Measurements from ENCODE around the gene DUSP5. TPM values are rescaled to one million over a fixed set of nuclear protein-coding genes. Genes with fewer than 3 reads are reported as not detected.

DUSP5 gene
- total and polyA plus RNA-seq, 4 donors: 2.0 to 8.9 (median 8.0) TPM

- H3K27me3 ChIP-seq (ENCODE audit: control insufficient read depth in 4 of 4, insufficient read depth in 4 of 4, low read length in 3 of 4): no peaks in the 10 kb centered on the region
- WGBS: 86% methylated on average over 3 of the region's 3 CpGs
- H3K9ac ChIP-seq (ENCODE audit: low read depth in 1 of 2, low read length in 2 of 2): no peak overlapping the region
- no peak overlapping the region for H3K4me3 ChIP-seq (ENCODE audit: low read depth in 1 of 3, low read length in 3 of 3)
- DNase-seq (ENCODE audit: low spot score): no peak
- H3K4me1 ChIP-seq (ENCODE audit: control insufficient read depth in 4 of 4, insufficient read depth in 4 of 4, low read length in 3 of 4): peaks cover 0 to 9% (median 4%) of the 10 kb centered on the region in 4 donors
- TF ChIP-seq, protein P1, sequence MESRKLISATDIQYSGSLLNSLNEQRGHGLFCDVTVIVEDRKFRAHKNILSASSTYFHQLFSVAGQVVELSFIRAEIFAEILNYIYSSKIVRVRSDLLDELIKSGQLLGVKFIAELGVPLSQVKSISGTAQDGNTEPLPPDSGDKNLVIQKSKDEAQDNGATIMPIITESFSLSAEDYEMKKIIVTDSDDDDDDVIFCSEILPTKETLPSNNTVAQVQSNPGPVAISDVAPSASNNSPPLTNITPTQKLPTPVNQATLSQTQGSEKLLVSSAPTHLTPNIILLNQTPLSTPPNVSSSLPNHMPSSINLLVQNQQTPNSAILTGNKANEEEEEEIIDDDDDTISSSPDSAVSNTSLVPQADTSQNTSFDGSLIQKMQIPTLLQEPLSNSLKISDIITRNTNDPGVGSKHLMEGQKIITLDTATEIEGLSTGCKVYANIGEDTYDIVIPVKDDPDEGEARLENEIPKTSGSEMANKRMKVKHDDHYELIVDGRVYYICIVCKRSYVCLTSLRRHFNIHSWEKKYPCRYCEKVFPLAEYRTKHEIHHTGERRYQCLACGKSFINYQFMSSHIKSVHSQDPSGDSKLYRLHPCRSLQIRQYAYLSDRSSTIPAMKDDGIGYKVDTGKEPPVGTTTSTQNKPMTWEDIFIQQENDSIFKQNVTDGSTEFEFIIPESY (IDR thresholded peaks at IDR 0.05): no peak
- TF ChIP-seq FOXA2 (IDR thresholded peaks at IDR 0.05) (no peak), EGR1 (IDR thresholded peaks at IDR 0.05; ENCODE audit: low read depth in 2 of 2) (no peak), JUND (IDR thresholded peaks at IDR 0.05) (no peak), SP1 (IDR thresholded peaks at IDR 0.05) (no peak), NR2F2 (IDR thresholded peaks at IDR 0.05) (no peak), HNF4A (conservative IDR thresholded peaks at IDR 0.05) (no peak), HNF4G (IDR thresholded peaks at IDR 0.05) (no peak)
- TF ChIP-seq, protein P2, sequence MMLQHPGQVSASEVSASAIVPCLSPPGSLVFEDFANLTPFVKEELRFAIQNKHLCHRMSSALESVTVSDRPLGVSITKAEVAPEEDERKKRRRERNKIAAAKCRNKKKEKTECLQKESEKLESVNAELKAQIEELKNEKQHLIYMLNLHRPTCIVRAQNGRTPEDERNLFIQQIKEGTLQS (IDR thresholded peaks at IDR 0.05): no peak
- no peaks in the 10 kb centered on the region for H3K9me3 ChIP-seq (ENCODE audit: control insufficient read depth in 4 of 4, low read length in 3 of 4)
- H3K36me3 ChIP-seq (ENCODE audit: control insufficient read depth in 4 of 4, insufficient read depth in 3 of 4, low read depth in 1 of 4, low read length in 3 of 4): no peaks in the 10 kb centered on the region
- no peak overlapping the region for H3K27ac ChIP-seq (ENCODE audit: low read depth in 1 of 2, low read length in 2 of 2)
Measured at GRCh38 chr10:110494532-110494931, 3.2 kb upstream of the DUSP5 start.

- no peaks in the 10 kb centered on the region for H3K9me3 ChIP-seq (ENCODE audit: control insufficient read depth in 4 of 4, low read length in 3 of 4)
- H3K4me1 ChIP-seq (ENCODE audit: control insufficient read depth in 4 of 4, insufficient read depth in 4 of 4, low read length in 3 of 4): peaks cover 0 to 9% (median 4%) of the 10 kb centered on the region in 4 donors
- peak overlapping the region in 1 of 2 donors; percentile 34 for H3K9ac ChIP-seq (ENCODE audit: low read depth in 1 of 2, low read length in 2 of 2)
- no peaks in the 10 kb centered on the region for H3K27me3 ChIP-seq (ENCODE audit: control insufficient read depth in 4 of 4, insufficient read depth in 4 of 4, low read length in 3 of 4)
- H3K36me3 ChIP-seq (ENCODE audit: control insufficient read depth in 4 of 4, insufficient read depth in 3 of 4, low read depth in 1 of 4, low read length in 3 of 4): no peaks in the 10 kb centered on the region
- TF ChIP-seq, protein P3, sequence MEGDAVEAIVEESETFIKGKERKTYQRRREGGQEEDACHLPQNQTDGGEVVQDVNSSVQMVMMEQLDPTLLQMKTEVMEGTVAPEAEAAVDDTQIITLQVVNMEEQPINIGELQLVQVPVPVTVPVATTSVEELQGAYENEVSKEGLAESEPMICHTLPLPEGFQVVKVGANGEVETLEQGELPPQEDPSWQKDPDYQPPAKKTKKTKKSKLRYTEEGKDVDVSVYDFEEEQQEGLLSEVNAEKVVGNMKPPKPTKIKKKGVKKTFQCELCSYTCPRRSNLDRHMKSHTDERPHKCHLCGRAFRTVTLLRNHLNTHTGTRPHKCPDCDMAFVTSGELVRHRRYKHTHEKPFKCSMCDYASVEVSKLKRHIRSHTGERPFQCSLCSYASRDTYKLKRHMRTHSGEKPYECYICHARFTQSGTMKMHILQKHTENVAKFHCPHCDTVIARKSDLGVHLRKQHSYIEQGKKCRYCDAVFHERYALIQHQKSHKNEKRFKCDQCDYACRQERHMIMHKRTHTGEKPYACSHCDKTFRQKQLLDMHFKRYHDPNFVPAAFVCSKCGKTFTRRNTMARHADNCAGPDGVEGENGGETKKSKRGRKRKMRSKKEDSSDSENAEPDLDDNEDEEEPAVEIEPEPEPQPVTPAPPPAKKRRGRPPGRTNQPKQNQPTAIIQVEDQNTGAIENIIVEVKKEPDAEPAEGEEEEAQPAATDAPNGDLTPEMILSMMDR (IDR thresholded peaks at IDR 0.05; ENCODE audit: low read depth, low read length, missing input control): no peak
- TF ChIP-seq, protein P2 (IDR thresholded peaks at IDR 0.05): no peak
- TF ChIP-seq HNF4G (IDR thresholded peaks at IDR 0.05) (no peak), NR2F2 (IDR thresholded peaks at IDR 0.05) (no peak), HNF4A (conservative IDR thresholded peaks at IDR 0.05) (no peak)
- WGBS: 72% methylated on average over 25 of the region's 25 CpGs
- peak overlapping the region; percentile 48 to 60 for H3K27ac ChIP-seq (ENCODE audit: low read depth in 1 of 2, low read length in 2 of 2)
- peak overlapping the region in 2 of 3 donors; percentile 56 to 81 for H3K4me3 ChIP-seq (ENCODE audit: low read depth in 1 of 3, low read length in 3 of 3)
- DNase-seq (ENCODE audit: low spot score): no peak
Measured at GRCh38 chr10:110495731-110496552, 1.8 kb upstream of the DUSP5 start.

Measured in liver (tissue), 9 donors.